ACC112 (cell line): ENCODE results near the gene EIPR1.

Experiments used
- H2AFZ ChIP-seq: fragments of 200-600 bp; sonication (generic); one replicate; pipeline ENCODE4 v1.6.0; 2017; ENCODE audit warnings: antibody characterized with exemption, low read length; ENCODE audit not compliant: unreplicated experiment
- H3K27ac ChIP-seq: fragments of 200-600 bp; sonication (generic); 2 replicates; pipeline ENCODE4 v1.5.1; 2014; ENCODE audit warnings: low read depth, mild to moderate bottlenecking, antibody characterized with exemption, low read length, moderate library complexity
- H3K27me3 ChIP-seq: fragments of 200-600 bp; sonication (generic); 2 replicates; pipeline ENCODE4 v1.6.1; 2014; ENCODE audit warnings: mild to moderate bottlenecking, antibody characterized with exemption, low read length, moderate library complexity, mixed read lengths; ENCODE audit not compliant: insufficient read depth
- H3K36me3 ChIP-seq: fragments of 200-600 bp; sonication (generic); 2 replicates; pipeline ENCODE4 v1.6.1; 2016; ENCODE audit warnings: mild to moderate bottlenecking, antibody characterized with exemption, low read length, moderate library complexity, mixed read lengths; ENCODE audit not compliant: insufficient read depth
- H3K4me1 ChIP-seq: fragments of 200-600 bp; sonication (generic); one replicate; pipeline ENCODE4 v1.6.1; 2016; ENCODE audit warnings: low read length, mixed read lengths; ENCODE audit not compliant: insufficient read depth, unreplicated experiment, control insufficient read depth
- H3K4me3 ChIP-seq: fragments of 200-600 bp; sonication (generic); 2 replicates; pipeline ENCODE4 v1.5.1; 2014; ENCODE audit warnings: mild to moderate bottlenecking, low read depth, low read length
- H3K79me2 ChIP-seq: fragments of 200-600 bp; sonication (generic); one replicate; pipeline ENCODE4 v1.6.0; 2016; ENCODE audit warnings: low read length; ENCODE audit not compliant: control insufficient read depth, unreplicated experiment, insufficient read depth

The EIPR1 gene

DNA sequence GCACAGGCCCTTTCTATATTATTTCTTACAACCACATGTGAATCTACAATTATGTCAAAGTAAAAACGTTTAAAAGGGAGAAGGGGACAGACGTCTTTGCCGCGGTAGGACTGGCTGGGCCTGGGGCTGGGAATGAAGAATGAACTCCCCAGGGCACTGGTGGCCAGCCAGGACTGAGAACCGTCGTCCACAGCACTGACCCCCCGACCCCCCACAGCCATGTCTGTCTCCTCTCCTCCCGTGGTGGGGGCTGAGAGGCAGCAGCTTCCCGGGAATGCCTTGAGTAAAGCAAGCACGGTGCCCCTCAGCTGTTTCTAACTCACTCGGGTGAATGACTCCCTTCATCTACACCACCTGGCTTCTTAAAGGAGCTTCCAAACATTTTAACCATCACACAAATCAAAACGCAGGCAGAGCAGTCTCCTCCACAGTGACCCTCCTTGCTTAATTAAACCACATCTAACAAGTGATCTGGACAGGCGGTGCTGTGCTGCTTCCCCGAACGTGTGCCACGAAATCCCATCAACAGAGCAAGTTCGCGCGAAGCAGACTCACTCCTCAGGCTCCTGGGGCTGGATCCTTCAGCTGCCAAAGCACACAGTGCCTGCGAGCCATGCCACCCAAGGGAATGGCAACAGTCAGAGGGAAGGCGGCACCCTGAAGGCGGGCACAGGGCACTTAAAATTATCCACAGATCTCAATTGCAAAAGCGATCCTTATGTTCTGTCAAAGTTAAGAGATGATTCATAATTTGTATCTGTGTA lies 217.7 kb downstream of the EIPR1 start:
- H3K27ac ChIP-seq: no peak overlapping the region
- H3K79me2 ChIP-seq: no peaks in the 10 kb centered on the region
- H2AFZ ChIP-seq: no peak overlapping the region
- H3K4me3 ChIP-seq: no peak overlapping the region
- H3K4me1 ChIP-seq: no peaks in the 10 kb centered on the region
- no peaks in the 10 kb centered on the region for H3K27me3 ChIP-seq
- no peaks in the 10 kb centered on the region for H3K36me3 ChIP-seq

DNA sequence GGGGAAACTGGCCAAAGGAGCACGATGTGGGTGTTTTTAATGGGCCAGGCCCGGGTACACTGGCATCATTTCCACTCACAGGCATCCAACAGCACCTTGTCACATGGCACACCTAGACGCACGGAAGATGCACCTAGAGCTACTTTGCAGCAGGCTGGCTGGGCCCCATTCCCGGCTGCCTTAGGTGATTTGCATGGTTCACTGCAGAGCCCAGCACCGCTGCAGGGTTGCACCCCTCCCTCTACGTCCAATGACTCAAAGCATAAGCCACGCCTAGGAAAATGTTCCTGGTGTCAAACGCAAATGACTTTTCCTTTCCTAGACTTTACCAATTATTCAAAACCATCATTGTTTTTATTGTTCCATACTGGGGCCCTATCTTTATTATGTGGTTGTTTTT lies 222.9 kb downstream of the EIPR1 start:
- no peaks in the 10 kb centered on the region for H3K4me1 ChIP-seq
- no peaks in the 10 kb centered on the region for H3K27me3 ChIP-seq
- H3K36me3 ChIP-seq: no peaks in the 10 kb centered on the region
- no peaks in the 10 kb centered on the region for H3K79me2 ChIP-seq
- no peak overlapping the region for H3K27ac ChIP-seq
- H2AFZ ChIP-seq: no peak overlapping the region
- H3K4me3 ChIP-seq: no peak overlapping the region

DNA sequence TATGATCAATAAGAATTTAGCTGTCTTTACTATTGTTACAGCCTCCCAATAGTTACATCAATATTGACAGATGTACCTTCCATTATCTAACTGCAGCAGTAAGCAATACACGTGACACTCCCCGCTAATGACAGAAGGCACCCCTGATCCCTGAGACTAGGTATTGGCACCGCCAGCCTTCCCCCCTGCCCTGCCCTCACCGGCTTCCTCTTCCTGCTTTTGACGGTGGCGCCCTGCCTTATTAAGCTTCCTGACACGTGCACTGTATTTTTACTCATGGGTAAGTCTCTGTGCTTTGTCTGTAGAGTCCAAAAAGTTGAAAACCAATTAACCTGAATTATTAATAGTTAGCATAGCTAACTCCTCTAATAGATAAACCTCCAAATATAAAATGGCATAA lies 223.5 kb downstream of the EIPR1 start:
- H3K4me3 ChIP-seq: no peak overlapping the region
- H3K79me2 ChIP-seq: no peaks in the 10 kb centered on the region
- H3K27me3 ChIP-seq: no peaks in the 10 kb centered on the region
- no peaks in the 10 kb centered on the region for H3K36me3 ChIP-seq
- H2AFZ ChIP-seq: no peak overlapping the region
- H3K4me1 ChIP-seq: no peaks in the 10 kb centered on the region
- H3K27ac ChIP-seq: no peak overlapping the region

DNA sequence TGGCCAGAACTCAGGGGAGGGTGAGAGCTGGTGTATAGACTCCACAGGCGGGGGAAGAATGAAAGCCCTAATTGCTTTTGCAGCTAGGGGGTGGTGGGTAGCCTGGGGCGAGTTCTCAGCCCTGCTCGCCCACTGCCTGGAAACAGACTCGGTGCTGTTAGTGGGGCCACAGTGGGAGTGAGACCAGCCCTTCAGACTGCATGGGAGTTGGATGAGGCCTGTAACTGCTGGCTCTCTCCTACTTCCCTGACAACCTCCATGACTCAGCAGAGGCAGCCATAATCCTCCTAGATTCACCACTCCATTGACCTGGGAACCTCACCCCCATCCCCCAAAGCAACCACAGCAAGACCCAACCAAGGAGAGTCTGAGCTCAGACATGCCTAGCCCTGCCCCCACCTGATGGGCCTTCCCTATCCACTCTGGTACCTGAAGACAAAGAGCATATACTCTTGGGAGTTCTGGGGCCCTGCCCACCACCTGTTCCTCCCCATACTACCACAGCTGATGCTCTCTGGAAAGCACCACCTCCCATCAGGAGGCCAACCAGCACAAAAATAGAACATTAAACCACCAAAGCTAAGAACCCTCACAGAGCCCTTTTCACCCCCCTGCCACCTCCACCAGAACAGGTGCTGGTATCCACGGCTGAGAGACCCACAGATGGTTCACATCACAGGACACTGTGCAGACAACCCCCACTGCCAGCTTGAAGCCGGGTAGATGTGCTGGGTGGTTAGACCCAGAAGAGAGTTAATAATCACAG lies 226.3 kb downstream of the EIPR1 start:
- Histone ChIP-seq H2AFZ (no peak overlapping the region), H3K4me1 (no peaks in the 10 kb centered on the region), H3K27ac (no peak overlapping the region), H3K4me3 (no peak overlapping the region), H3K36me3 (no peaks in the 10 kb centered on the region), H3K79me2 (no peaks in the 10 kb centered on the region), H3K27me3 (no peaks in the 10 kb centered on the region)

DNA sequence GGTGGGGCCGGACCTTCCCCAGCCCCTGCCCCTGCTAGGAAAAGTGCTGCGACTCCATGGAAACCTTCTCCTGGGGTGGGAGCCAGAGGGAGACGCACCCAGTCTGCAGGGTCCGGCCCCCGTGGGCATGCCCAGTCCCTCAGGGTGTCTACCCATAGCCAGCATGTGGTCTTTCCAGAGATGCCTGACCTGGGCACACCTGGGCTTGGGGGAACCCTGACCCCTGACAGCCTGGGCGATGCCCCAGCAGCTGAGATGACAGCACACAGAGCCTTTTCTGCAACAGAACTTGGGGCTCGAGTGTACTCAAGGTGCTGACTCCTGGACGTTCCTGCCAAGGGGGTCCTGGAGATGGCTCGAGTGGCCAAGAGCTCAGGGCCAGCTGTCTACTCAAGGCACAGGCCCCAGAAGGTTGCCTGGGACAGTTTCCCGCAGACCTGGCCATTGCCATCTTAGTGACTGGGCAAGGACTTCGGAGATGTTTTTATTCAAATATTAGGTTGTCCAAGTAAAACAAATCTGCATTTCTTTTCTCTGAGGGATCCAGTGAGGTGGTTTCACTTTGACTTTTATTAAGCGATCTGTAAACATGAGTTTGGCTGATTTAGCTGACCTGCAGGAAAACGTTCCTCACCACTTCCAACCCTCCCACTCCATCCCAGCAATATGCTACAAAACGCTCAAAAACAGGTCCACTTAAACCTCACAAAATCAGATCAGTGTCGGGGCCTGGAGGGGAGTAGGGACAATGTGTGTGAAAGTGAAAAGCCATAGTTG lies 228.0 kb downstream of the EIPR1 start:
- H3K27me3 ChIP-seq: no peaks in the 10 kb centered on the region
- H3K36me3 ChIP-seq: no peaks in the 10 kb centered on the region
- H3K27ac ChIP-seq: no peak overlapping the region
- no peak overlapping the region for H2AFZ ChIP-seq
- H3K4me3 ChIP-seq: no peak overlapping the region
- no peaks in the 10 kb centered on the region for H3K79me2 ChIP-seq
- H3K4me1 ChIP-seq: no peaks in the 10 kb centered on the region

DNA sequence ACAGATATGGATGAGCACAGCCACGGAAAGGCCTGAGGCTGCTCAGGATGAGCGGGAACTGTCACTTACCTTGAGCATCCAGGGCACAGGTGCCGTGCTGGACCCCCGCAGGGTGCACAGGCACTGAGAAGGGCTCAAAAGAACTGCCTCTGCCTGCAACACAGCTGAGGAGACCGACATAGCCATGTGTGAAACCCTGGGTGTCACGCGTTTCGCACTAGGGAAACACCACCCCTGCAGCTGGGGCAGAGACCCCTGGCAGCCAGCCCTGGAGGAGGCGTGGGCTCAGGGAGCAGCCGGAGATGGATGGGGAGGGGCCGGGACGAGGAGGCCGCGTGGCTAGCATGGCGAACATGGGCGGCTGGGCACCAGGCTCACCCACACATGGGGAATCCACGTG lies 228.9 kb downstream of the EIPR1 start:
- Histone ChIP-seq H3K79me2 (no peaks in the 10 kb centered on the region), H2AFZ (no peak overlapping the region), H3K27ac (no peak overlapping the region), H3K4me1 (no peaks in the 10 kb centered on the region), H3K27me3 (no peaks in the 10 kb centered on the region), H3K4me3 (no peak overlapping the region), H3K36me3 (no peaks in the 10 kb centered on the region)

DNA sequence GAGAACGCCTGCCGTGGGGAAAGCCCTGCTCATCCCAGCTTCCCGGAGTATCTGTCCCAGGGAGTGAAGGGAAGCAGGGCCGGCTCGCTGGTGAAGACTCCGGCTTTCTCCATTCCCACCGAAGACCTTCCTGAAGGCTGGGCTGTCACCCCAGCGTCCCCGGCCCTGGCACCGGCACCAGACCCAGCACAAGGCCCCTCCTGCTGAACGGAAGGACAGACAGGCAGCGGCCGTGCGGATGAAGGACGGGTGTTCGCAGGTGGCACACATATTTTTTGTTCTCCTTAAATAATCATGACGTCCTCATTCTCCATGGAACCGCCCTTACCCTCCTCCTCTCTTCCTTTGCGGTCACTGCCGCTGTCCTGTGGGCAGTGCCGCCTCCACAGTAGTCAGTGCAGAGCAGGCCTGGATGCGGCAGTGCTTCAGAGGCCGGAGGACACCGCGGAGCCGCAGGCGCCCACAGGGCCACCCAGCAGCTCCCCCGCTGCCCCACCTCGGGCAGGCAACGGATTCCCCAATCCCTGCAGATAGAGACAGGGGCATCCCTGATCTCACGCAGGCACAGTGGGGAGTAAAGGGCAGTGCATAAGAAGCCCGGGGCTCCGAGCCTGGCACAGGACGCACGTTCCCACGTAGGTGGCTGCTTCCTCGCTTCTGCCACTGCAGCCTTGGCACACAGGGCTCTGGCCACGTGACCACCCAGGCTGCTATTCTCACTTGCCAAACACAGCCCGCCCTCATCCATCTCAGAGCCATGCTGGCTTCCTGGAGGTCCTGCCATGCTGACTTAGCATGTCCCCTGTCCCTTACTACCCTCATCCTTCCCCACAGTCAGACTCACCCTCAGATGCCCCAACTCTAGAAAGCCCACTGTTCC lies 229.7 kb downstream of the EIPR1 start:
- Histone ChIP-seq H2AFZ (no peak overlapping the region), H3K4me3 (no peak overlapping the region), H3K27ac (no peak overlapping the region), H3K27me3 (no peaks in the 10 kb centered on the region), H3K4me1 (no peaks in the 10 kb centered on the region), H3K36me3 (no peaks in the 10 kb centered on the region), H3K79me2 (no peaks in the 10 kb centered on the region)

DNA sequence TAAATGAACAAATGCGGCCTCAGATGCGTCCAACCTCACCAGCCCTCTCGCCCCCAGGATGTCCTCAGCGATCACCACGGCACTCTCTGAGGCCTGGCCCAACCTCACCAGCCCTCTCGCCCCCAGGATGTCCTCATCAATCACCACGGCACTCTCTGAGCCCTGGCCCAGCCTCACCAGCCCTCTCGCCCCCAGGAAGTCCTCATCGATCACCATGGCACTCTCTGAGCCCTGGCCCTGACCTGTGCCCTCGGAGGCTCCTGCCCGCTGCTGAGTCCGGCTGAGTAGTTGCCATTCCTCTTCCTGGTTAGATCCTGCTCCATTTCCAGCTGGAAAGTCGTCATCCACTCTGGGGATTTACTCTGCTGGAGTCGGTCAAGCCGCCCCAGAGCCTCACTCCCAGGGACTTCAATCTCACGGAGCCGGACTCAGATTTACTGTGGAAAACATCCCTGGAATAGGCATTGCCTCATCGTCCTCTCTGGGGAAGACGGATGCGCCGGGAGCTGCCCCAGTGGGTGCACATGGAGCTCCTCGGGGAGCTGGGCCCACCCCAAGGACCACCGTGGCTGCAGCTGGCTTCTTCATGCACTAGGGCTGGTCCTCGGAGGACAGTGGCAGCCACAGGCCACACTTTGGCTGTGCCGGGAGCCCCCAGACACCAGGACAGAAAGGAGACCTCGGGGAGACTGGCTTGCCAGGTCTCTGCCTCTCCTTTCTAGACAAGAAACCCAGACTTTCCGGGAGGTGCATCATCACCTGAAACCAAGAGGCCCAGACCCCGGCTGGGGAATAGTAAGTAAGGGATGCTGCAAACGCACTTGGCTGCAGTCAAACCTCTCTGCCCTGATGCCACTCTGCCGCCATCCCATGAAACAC lies 230.6 kb downstream of the EIPR1 start:
- Histone ChIP-seq H3K4me3 (no peak overlapping the region), H3K4me1 (no peaks in the 10 kb centered on the region), H2AFZ (no peak overlapping the region), H3K27ac (no peak overlapping the region), H3K36me3 (no peaks in the 10 kb centered on the region), H3K27me3 (no peaks in the 10 kb centered on the region), H3K79me2 (no peaks in the 10 kb centered on the region)

DNA sequence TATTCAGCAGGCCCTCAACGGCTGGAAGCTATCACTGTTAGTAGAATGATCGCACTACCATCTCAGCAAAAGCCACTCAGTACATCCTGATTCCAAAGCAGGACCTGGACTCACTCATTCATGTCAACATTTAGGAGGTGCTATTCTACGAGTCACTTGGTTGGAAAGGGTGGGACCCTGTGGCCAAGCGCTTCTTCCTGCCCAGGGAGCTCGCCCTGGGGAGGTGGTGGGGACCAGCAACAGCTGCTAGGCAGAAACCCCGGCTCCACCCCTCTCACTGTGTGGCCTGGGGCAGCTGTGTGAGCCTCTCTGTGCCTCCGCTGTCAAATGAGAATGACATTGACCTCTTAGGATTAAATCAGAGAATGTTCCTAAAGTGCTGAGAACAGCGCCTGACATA lies 231.4 kb downstream of the EIPR1 start:
- Histone ChIP-seq H2AFZ (no peak overlapping the region), H3K36me3 (no peaks in the 10 kb centered on the region), H3K4me3 (no peak overlapping the region), H3K79me2 (no peaks in the 10 kb centered on the region), H3K27me3 (no peaks in the 10 kb centered on the region), H3K27ac (no peak overlapping the region), H3K4me1 (no peaks in the 10 kb centered on the region)
